Fibroblast of lung (primary cell): Measurements from ENCODE around the gene UBE2L3.

Experiments
- EZH2 ChIP-seq: IDR thresholded peaks from 2 replicates; pipeline ENCODE4 v1.5.1; 2012; ENCODE audit warnings: low read length, control low read depth, mild to moderate bottlenecking; ENCODE audit errors: missing control alignments
- TF ChIP-seq, protein P1 (sequence below), 2 donors: IDR thresholded peaks in 1 of 2; conservative IDR thresholded peaks in 1 of 2; 1 replicate in 1 of 2; 2 replicates in 1 of 2; pipeline ENCODE4 v1.5.1; 2011 to 2012; ENCODE audit warnings: low read length in 2 of 2, control low read depth in 1 of 2, inconsistent platforms in 1 of 2, low read depth in 1 of 2, mild to moderate bottlenecking in 1 of 2

DNA sequence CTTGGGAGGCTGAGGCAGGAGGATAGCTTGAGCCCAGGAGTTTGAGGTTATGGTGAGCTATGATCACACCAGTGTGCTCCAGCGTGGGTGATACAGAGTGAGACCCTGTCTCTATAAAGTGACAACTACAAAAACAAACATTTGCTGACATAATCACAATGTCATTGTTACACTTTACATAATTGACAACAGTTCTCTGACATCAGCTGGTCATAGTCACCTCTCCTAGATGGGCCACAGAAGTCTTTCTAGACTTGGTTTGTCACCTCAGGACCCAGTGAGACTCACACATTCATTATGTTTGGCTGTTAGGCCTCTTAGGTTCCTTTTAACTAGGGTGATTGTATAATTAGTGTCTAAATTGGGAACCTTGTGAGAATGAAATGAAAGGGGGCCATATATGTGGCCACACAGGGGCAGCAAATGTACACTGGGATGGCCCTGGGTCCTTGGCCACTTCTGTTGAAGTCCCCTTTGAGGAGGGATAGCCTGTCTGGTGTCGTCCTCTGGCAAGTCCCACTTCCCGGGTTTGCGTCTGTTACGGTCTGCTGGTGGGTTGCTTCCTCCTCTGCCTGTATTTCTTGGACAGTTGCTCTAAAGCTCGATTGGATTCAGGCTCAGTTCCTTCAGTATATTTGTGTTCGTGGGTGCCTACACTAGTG, 92.5 kb downstream of the UBE2L3 start:
- TF ChIP-seq, protein P1, sequence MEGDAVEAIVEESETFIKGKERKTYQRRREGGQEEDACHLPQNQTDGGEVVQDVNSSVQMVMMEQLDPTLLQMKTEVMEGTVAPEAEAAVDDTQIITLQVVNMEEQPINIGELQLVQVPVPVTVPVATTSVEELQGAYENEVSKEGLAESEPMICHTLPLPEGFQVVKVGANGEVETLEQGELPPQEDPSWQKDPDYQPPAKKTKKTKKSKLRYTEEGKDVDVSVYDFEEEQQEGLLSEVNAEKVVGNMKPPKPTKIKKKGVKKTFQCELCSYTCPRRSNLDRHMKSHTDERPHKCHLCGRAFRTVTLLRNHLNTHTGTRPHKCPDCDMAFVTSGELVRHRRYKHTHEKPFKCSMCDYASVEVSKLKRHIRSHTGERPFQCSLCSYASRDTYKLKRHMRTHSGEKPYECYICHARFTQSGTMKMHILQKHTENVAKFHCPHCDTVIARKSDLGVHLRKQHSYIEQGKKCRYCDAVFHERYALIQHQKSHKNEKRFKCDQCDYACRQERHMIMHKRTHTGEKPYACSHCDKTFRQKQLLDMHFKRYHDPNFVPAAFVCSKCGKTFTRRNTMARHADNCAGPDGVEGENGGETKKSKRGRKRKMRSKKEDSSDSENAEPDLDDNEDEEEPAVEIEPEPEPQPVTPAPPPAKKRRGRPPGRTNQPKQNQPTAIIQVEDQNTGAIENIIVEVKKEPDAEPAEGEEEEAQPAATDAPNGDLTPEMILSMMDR (conservative IDR thresholded peaks at IDR 0.05 in 1 of 2, IDR thresholded peaks at IDR 0.05 in 1 of 2; ENCODE audit: low read depth in 1 of 2, low read length in 2 of 2) = no peak
- no peak for TF ChIP-seq EZH2
